Mesothelial cell of epicardium (in vitro differentiated cells): ENCODE measurements around the gene BTNL9. TPM values are rescaled to one million over a fixed set of nuclear protein-coding genes. Genes with fewer than 3 reads are reported as not detected.

Source experiments
- DNase-seq, 2 experiments: peaks; one replicate each; pipeline ENCODE4 v3.0.0; 2021; ENCODE audit warnings: low spot score in 2 of 2; ENCODE audit not compliant: unreplicated experiment in 2 of 2
- H3K27ac Mint-ChIP-seq: 2 replicates; pipeline ENCODE4 v1.8.0; 2021; ENCODE audit warnings: mixed read lengths
- H3K27me3 Mint-ChIP-seq: 2 replicates; pipeline ENCODE4 v1.8.0; 2021; ENCODE audit warnings: low read depth, mixed read lengths
- H3K36me3 Mint-ChIP-seq: 2 replicates; pipeline ENCODE4 v1.8.0; 2021; ENCODE audit warnings: mixed read lengths
- H3K4me1 Mint-ChIP-seq: 2 replicates; pipeline ENCODE4 v1.8.0; 2021; ENCODE audit warnings: mixed read lengths
- H3K4me3 Mint-ChIP-seq: 2 replicates; pipeline ENCODE4 v1.8.0; 2021; ENCODE audit warnings: mild to moderate bottlenecking, moderate library complexity, mixed read lengths
- H3K9me3 Mint-ChIP-seq: 2 replicates; pipeline ENCODE4 v1.8.0; 2021; ENCODE audit warnings: mixed read lengths
- total RNA-seq: library from RNA; stranded (reverse); gene quantifications from 3 replicates; pipeline ENCODE4 v1.2.1, GENCODE V29; 2021
- TF ChIP-seq, protein P1 (sequence below): fragments of 200-600 bp; sonication (generic); IDR thresholded peaks from one replicate; pipeline ENCODE4 v1.5.0; 2021; ENCODE audit warnings: antibody characterized with exemption; ENCODE audit not compliant: unreplicated experiment

BTNL9 gene
- total RNA-seq, 1 donor from 2014 or later = 0.18 TPM

DNA sequence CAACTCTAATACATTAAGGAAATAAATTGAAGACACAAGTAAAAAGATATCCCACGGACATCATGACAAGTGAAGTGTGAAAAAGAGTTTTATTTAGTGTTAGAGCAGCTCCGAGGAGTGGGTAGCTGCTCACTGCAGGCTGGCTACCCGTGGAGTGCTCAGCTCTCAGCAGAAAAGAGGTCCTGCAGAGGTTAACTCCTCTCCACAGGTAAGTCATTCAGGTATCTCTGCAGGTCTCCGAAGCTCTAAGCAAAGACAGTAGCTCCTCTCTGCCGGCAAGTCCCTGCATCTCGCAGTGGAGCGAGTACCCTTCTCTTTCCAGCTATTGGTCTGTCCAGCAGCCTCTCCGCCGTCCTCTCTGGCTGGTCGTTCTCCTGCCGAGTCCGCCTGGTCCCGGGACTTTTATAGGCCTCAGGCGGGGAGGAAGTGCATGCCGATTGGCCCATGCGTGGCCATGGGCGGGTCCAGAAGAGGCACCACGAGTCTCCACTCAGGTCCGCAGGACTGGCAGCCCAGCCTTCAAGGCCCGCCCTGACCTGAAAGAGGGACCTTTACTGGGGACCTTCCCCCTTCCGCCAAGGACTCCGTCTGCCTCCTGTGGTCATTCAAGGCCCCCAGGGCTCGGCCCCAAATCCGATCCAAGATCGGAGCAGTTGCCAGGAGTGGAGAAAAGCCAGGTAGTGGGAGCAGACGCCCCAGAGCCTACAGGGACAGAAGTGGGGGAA is 29.9 kb downstream of the BTNL9 start:
- no peak for DNase-seq
- no peak overlapping the region for H3K27ac Mint-ChIP-seq
- no peaks in the 10 kb centered on the region for H3K4me1 Mint-ChIP-seq
- H3K36me3 Mint-ChIP-seq = no peaks in the 10 kb centered on the region
- peaks cover 89% of the 10 kb centered on the region for H3K27me3 Mint-ChIP-seq
- no peak overlapping the region for H3K4me3 Mint-ChIP-seq
- H3K9me3 Mint-ChIP-seq = peaks cover 11% of the 10 kb centered on the region
- TF ChIP-seq, protein P1, sequence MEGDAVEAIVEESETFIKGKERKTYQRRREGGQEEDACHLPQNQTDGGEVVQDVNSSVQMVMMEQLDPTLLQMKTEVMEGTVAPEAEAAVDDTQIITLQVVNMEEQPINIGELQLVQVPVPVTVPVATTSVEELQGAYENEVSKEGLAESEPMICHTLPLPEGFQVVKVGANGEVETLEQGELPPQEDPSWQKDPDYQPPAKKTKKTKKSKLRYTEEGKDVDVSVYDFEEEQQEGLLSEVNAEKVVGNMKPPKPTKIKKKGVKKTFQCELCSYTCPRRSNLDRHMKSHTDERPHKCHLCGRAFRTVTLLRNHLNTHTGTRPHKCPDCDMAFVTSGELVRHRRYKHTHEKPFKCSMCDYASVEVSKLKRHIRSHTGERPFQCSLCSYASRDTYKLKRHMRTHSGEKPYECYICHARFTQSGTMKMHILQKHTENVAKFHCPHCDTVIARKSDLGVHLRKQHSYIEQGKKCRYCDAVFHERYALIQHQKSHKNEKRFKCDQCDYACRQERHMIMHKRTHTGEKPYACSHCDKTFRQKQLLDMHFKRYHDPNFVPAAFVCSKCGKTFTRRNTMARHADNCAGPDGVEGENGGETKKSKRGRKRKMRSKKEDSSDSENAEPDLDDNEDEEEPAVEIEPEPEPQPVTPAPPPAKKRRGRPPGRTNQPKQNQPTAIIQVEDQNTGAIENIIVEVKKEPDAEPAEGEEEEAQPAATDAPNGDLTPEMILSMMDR = no peak

DNA sequence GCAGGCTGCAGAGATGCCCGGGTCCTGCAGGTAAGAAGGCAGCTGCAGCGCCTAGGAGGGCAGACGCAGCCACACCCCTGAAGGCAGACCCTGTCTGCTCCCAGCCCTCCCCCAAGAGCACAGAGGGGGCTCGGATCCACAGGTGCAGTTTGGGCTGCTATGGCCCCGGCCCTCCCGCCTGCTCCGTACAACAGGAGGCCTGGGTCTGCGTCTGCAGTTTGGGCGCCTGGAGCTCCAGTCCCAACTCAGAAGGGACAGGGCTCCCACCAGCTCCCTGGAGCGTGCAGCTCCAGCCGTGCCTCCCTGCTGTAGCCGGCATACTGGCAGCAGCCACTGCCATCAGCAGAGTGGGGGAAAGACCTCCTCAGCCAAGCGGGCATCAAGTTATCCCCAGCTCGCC is 30.5 kb downstream of the BTNL9 start:
- H3K9me3 Mint-ChIP-seq = peaks cover 11% of the 10 kb centered on the region
- H3K4me1 Mint-ChIP-seq = no peaks in the 10 kb centered on the region
- no peaks in the 10 kb centered on the region for H3K36me3 Mint-ChIP-seq
- H3K27ac Mint-ChIP-seq = no peak overlapping the region
- no peak overlapping the region for H3K4me3 Mint-ChIP-seq
- peaks cover 89% of the 10 kb centered on the region for H3K27me3 Mint-ChIP-seq
- DNase-seq = no peak
- TF ChIP-seq, protein P1 = no peak

DNA sequence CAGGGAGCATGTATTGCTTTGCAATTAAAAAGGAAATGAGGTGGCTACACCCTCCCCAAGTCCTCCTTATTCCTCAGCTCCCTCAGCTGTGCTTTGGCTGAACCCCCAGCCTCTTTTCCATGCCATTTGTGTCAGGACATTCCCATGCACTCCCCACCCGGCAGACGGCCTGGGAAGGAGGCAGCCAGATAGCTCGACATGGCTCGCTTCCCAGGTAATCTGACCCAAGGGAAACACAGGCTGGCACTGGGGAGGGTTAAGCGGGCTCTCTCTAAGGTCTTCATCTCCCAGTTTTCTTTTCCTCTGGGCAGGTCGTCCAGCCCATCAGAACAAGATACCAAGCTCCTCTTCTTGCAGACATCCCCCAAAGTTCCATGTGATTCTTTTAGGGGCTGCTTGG is 31.2 kb downstream of the BTNL9 start:
- TF ChIP-seq, protein P1 = no peak
- Mint-ChIP-seq H3K4me3 (no peak overlapping the region), H3K4me1 (no peaks in the 10 kb centered on the region), H3K27me3 (peaks cover 87% of the 10 kb centered on the region), H3K36me3 (no peaks in the 10 kb centered on the region), H3K9me3 (peaks cover 11% of the 10 kb centered on the region), H3K27ac (no peak overlapping the region)
- no peak for DNase-seq

DNA sequence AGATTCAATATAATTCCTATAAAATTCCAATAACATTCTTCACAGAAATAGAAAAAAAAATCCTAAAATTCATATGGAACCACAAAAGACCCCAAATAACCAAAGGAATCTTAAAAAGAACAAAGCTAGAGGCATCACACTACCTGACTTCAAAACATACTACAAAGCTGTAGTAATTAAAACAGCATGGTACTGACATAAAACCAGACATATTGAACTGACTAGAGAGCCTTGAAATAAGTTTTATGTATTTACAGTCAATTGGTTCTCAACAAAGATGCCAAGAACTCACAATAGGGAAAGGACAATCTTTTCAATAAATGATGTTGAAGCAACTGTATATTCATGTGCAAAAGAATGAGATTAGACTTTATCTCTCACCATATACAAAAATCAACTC is 36.9 kb downstream of the BTNL9 start:
- Mint-ChIP-seq H3K4me1 (no peaks in the 10 kb centered on the region), H3K4me3 (no peak overlapping the region), H3K9me3 (peaks cover 10% of the 10 kb centered on the region), H3K27me3 (peaks cover 72% of the 10 kb centered on the region), H3K27ac (no peak overlapping the region), H3K36me3 (no peaks in the 10 kb centered on the region)
- no peak for DNase-seq
- TF ChIP-seq, protein P1 = no peak

DNA sequence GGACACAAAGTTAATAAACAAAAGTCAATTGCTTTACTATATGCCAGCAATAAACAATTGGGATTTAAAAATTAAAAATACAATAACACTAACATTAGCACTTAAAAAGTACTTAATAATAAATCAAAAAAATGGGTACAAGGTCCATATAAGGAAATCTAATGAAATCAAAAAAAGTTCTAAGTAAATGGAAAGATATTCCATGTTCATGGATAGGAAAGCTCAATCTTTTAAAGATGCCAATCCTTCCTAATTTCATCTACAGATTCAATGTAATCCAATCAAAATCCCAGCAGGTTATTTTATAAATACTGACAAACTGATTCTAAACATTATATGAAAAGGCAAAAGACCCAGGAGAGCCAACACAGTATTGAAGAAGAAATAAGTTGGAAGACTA is 41.9 kb downstream of the BTNL9 start:
- Mint-ChIP-seq H3K27me3 (peaks cover 87% of the 10 kb centered on the region), H3K4me1 (peaks cover 3% of the 10 kb centered on the region), H3K4me3 (no peak overlapping the region), H3K9me3 (peaks cover 12% of the 10 kb centered on the region), H3K27ac (no peak overlapping the region), H3K36me3 (no peaks in the 10 kb centered on the region)
- no peak for DNase-seq
- TF ChIP-seq, protein P1 = no peak
